Liver (tissue), 9 donors: ENCODE results near the gene ADRA2B. TPM values are rescaled to one million over a fixed set of nuclear protein-coding genes. Genes with fewer than 3 reads are reported as not detected.

Source experiments
- DNase-seq: peaks from one replicate; pipeline ENCODE4 v3.0.0-alpha.2; 2017; ENCODE audit warnings: low spot score
- H3K27ac ChIP-seq, 2 donors: one replicate each; pipeline ENCODE4 v1.7.0; 2013; ENCODE audit warnings: inconsistent platforms in 2 of 2, low read length in 2 of 2, control low read depth in 1 of 2, low read depth in 1 of 2, mild to moderate bottlenecking in 1 of 2
- H3K27me3 ChIP-seq, 4 donors: one replicate each; pipeline versions ENCODE4 v1.6.1 to v1.7.0; 2013; ENCODE audit warnings: low read length in 3 of 4, inconsistent platforms in 1 of 4, mild to moderate bottlenecking in 1 of 4, moderate library complexity in 1 of 4; ENCODE audit not compliant: control insufficient read depth in 4 of 4, insufficient read depth in 4 of 4
- H3K36me3 ChIP-seq, 4 donors: one replicate each; pipeline versions ENCODE4 v1.6.1 to v1.7.0; 2013; ENCODE audit warnings: low read length in 3 of 4, mild to moderate bottlenecking in 3 of 4, low read depth in 1 of 4, moderate library complexity in 1 of 4; ENCODE audit not compliant: control insufficient read depth in 4 of 4, insufficient read depth in 3 of 4
- H3K4me1 ChIP-seq, 4 donors: one replicate each; pipeline versions ENCODE4 v1.6.1 to v1.7.0; 2013; ENCODE audit warnings: low read length in 3 of 4, mild to moderate bottlenecking in 3 of 4, moderate library complexity in 1 of 4; ENCODE audit not compliant: control insufficient read depth in 4 of 4, insufficient read depth in 4 of 4
- H3K4me3 ChIP-seq, 3 donors: one replicate each; pipeline versions ENCODE4 v1.6.1 to v1.7.0; 2013; ENCODE audit warnings: low read length in 3 of 3, control low read depth in 1 of 3, low read depth in 1 of 3, mild to moderate bottlenecking in 1 of 3
- H3K9ac ChIP-seq, 2 donors: one replicate each; pipeline ENCODE4 v1.7.0; 2013; ENCODE audit warnings: low read length in 2 of 2, mild to moderate bottlenecking in 2 of 2, moderate library complexity in 2 of 2, control low read depth in 1 of 2, low read depth in 1 of 2
- H3K9me3 ChIP-seq, 4 donors: one replicate each; pipeline versions ENCODE4 v1.6.1 to v1.7.0; 2013; ENCODE audit warnings: low read length in 3 of 4; ENCODE audit not compliant: control insufficient read depth in 4 of 4
- EGR1 ChIP-seq, 2 donors: IDR thresholded peaks; 2 replicates each; pipeline ENCODE4 v1.6.1; 2016 to 2018; ENCODE audit warnings: antibody characterized with exemption in 2 of 2, low read depth in 2 of 2
- FOXA1 ChIP-seq: IDR thresholded peaks from 2 replicates; pipeline ENCODE4 v1.6.1; 2016; ENCODE audit warnings: antibody characterized with exemption
- FOXA2 ChIP-seq: IDR thresholded peaks from 2 replicates; pipeline ENCODE4 v1.6.1; 2016; ENCODE audit warnings: antibody characterized with exemption
- HNF4A ChIP-seq, 2 donors: conservative IDR thresholded peaks; 2 replicates each; pipeline ENCODE4 v1.6.1; 2016; ENCODE audit warnings: antibody characterized with exemption in 2 of 2, mild to moderate bottlenecking in 2 of 2
- HNF4G ChIP-seq: IDR thresholded peaks from 2 replicates; pipeline ENCODE4 v1.6.1; 2016; ENCODE audit warnings: antibody characterized with exemption
- JUND ChIP-seq, 2 donors: IDR thresholded peaks; 2 replicates each; pipeline ENCODE4 v1.6.1; 2016; ENCODE audit warnings: antibody characterized with exemption in 2 of 2
- NR2F2 ChIP-seq: IDR thresholded peaks from 2 replicates; pipeline ENCODE4 v1.6.1; 2016; ENCODE audit warnings: antibody characterized with exemption
- RAD21 ChIP-seq, 2 donors: IDR thresholded peaks; 2 replicates each; pipeline ENCODE4 v1.6.1; 2016; ENCODE audit warnings: antibody characterized with exemption in 2 of 2, mild to moderate bottlenecking in 2 of 2
- RXRA ChIP-seq, 2 donors: IDR thresholded peaks; 2 replicates each; pipeline ENCODE4 v1.6.1; 2017 to 2018; ENCODE audit warnings: antibody characterized with exemption in 2 of 2, mild to moderate bottlenecking in 1 of 2
- SP1 ChIP-seq: IDR thresholded peaks from 2 replicates; pipeline ENCODE4 v1.6.1; 2018; ENCODE audit warnings: antibody characterized with exemption, mild to moderate bottlenecking
- TAF1 ChIP-seq: conservative IDR thresholded peaks from 2 replicates; pipeline ENCODE4 v1.6.1; 2016; ENCODE audit warnings: antibody characterized with exemption, mild to moderate bottlenecking
- WGBS: extraction: QIAGEN DNeasy Blood & Tissue Kit; methylation state at CpG from one replicate; pipeline ENCODE4 v1.1.7; 2013; 5-methylcytosine and 5-hydroxymethylcytosine counted together
- polyA plus RNA-seq, 2 donors: library from polyadenylated mRNA; stranded (reverse) in 1 of 2; unstranded in 1 of 2; fragments of 200-250 nt in 1 of 2; fragments of >200 nt in 1 of 2; fragmentation: Nextera tagmentation in 1 of 2; extraction: Ambion mirVana in 1 of 2; gene quantifications; one replicate each; pipeline versions ENCODE4 v1.2.1 to v1.2.3, GENCODE V29; 2013 to 2015
- total RNA-seq, 2 donors: library from RNA; depleted of rRNA; stranded (reverse); fragments of >200 nt; gene quantifications; one replicate each; pipeline ENCODE4 v1.2.3, GENCODE V29; 2014
- TF ChIP-seq, protein P1 (sequence below): IDR thresholded peaks from 2 replicates; pipeline ENCODE4 v1.6.1; 2016; ENCODE audit warnings: antibody characterized with exemption, mild to moderate bottlenecking
- TF ChIP-seq, protein P2 (sequence below): fragments of 150-350 bp; IDR thresholded peaks from 2 replicates; pipeline ENCODE4 v1.5.1; 2017; ENCODE audit warnings: improper control_type of control experiment, low read depth, low read length; ENCODE audit not compliant: missing input control
- TF ChIP-seq, protein P3 (sequence below): IDR thresholded peaks from 2 replicates; pipeline ENCODE4 v1.6.1; 2016; ENCODE audit warnings: antibody characterized with exemption
- TF ChIP-seq, protein P4 (sequence below): IDR thresholded peaks from 2 replicates; pipeline ENCODE4 v1.6.1; 2016; ENCODE audit warnings: antibody characterized with exemption
- donor health status: healthy.
- donor health status: healthy.
- donor health status: healthy.
- donor health status: healthy.
- donor health status: healthy.

ADRA2B gene
- total and polyA plus RNA-seq, 4 donors, result 1.3 to 8.6 (median 3.0) TPM

DNA sequence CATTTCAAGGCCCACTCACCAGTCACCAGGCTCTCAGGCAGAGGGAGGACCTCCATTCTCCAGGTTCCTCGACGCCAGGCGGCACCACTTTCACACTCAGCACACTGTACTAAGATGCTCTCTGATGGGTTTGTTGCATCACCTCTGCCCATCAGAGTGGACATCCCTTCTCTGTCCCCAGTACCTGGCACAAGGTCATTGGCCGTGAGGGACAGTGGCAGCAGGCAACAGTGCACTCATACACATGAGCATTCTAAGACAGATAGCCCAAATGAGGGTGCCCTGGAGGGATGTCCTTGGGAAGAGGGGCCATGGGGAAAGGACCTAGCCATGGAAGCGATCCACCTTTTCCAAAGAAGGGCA is 3.0 kb upstream of the ADRA2B start:
- Histone ChIP-seq H3K4me3 (no peak overlapping the region), H3K36me3 (no peaks in the 10 kb centered on the region), H3K9ac (no peak overlapping the region), H3K27ac (no peak overlapping the region), H3K9me3 (no peaks in the 10 kb centered on the region), H3K4me1 (peaks cover 0 to 6% (median 3%) of the 10 kb centered on the region in 4 donors), H3K27me3 (peaks cover 0 to 3% (median 0%) of the 10 kb centered on the region in 4 donors)
- TF ChIP-seq, protein P1, sequence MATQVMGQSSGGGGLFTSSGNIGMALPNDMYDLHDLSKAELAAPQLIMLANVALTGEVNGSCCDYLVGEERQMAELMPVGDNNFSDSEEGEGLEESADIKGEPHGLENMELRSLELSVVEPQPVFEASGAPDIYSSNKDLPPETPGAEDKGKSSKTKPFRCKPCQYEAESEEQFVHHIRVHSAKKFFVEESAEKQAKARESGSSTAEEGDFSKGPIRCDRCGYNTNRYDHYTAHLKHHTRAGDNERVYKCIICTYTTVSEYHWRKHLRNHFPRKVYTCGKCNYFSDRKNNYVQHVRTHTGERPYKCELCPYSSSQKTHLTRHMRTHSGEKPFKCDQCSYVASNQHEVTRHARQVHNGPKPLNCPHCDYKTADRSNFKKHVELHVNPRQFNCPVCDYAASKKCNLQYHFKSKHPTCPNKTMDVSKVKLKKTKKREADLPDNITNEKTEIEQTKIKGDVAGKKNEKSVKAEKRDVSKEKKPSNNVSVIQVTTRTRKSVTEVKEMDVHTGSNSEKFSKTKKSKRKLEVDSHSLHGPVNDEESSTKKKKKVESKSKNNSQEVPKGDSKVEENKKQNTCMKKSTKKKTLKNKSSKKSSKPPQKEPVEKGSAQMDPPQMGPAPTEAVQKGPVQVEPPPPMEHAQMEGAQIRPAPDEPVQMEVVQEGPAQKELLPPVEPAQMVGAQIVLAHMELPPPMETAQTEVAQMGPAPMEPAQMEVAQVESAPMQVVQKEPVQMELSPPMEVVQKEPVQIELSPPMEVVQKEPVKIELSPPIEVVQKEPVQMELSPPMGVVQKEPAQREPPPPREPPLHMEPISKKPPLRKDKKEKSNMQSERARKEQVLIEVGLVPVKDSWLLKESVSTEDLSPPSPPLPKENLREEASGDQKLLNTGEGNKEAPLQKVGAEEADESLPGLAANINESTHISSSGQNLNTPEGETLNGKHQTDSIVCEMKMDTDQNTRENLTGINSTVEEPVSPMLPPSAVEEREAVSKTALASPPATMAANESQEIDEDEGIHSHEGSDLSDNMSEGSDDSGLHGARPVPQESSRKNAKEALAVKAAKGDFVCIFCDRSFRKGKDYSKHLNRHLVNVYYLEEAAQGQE, result no peak
- TF ChIP-seq TAF1, result no peak
- no peak for TF ChIP-seq HNF4A (conservative IDR thresholded peaks at IDR 0.05)
- no peak for TF ChIP-seq JUND (IDR thresholded peaks at IDR 0.05)
- no peak for TF ChIP-seq FOXA1
- no peak for TF ChIP-seq EGR1 (IDR thresholded peaks at IDR 0.05; ENCODE audit: low read depth in 2 of 2)
- no peak for TF ChIP-seq HNF4G
- no peak for TF ChIP-seq RAD21 (IDR thresholded peaks at IDR 0.05)
- TF ChIP-seq NR2F2, result no peak
- TF ChIP-seq, protein P2, sequence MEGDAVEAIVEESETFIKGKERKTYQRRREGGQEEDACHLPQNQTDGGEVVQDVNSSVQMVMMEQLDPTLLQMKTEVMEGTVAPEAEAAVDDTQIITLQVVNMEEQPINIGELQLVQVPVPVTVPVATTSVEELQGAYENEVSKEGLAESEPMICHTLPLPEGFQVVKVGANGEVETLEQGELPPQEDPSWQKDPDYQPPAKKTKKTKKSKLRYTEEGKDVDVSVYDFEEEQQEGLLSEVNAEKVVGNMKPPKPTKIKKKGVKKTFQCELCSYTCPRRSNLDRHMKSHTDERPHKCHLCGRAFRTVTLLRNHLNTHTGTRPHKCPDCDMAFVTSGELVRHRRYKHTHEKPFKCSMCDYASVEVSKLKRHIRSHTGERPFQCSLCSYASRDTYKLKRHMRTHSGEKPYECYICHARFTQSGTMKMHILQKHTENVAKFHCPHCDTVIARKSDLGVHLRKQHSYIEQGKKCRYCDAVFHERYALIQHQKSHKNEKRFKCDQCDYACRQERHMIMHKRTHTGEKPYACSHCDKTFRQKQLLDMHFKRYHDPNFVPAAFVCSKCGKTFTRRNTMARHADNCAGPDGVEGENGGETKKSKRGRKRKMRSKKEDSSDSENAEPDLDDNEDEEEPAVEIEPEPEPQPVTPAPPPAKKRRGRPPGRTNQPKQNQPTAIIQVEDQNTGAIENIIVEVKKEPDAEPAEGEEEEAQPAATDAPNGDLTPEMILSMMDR, result no peak
- DNase-seq, result no peak
- 93% methylated on average over 5 of the region's 5 CpGs for WGBS

DNA sequence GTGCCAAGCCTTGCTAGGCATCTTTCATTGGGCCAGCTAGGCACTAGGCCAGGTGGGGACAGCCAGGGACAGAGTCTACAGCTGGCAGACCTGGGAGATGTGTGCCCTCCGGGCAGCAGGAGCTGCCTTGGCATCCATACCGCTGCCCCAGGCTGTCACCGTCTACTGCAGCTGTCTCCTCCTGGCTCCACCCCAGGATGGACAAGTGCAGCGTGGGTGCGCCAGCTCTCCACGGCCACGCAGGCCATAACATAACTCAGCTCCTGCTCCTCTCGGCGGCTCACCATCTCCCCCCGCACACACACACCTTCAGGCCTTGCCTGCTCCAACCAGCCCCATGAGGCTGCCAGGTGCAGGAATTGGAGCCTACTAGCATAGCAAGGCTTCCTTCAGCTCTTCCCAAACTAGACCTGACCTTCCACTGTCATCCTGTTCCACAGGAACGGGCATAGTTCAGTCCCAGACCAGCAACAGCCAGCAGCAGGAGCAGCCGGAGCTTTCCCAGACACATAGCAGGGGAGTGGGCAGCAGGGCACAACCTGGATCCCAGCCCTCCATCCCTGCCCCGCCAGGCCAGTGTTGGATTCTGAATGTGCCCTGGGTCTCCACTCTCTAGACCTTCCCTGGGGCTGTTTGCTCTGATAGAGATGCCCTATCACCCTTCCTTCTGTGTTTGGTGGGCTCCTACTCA is 2.5 kb upstream of the ADRA2B start:
- no peak overlapping the region for H3K4me3 ChIP-seq
- H3K27me3 ChIP-seq, result peaks cover 0 to 3% (median 0%) of the 10 kb centered on the region in 4 donors
- DNase-seq, result no peak
- H3K4me1 ChIP-seq, result peaks cover 0 to 6% (median 3%) of the 10 kb centered on the region in 4 donors
- no peak overlapping the region for H3K9ac ChIP-seq
- 89% methylated on average over 13 of the region's 13 CpGs for WGBS
- no peak overlapping the region for H3K27ac ChIP-seq
- H3K36me3 ChIP-seq, result no peaks in the 10 kb centered on the region
- no peaks in the 10 kb centered on the region for H3K9me3 ChIP-seq
- TF ChIP-seq, protein P3, sequence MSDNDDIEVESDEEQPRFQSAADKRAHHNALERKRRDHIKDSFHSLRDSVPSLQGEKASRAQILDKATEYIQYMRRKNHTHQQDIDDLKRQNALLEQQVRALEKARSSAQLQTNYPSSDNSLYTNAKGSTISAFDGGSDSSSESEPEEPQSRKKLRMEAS, result no peak
- no peak for TF ChIP-seq HNF4G
- no peak for TF ChIP-seq TAF1
- TF ChIP-seq RAD21 (IDR thresholded peaks at IDR 0.05), result no peak
- TF ChIP-seq JUND (IDR thresholded peaks at IDR 0.05), result no peak
- TF ChIP-seq EGR1 (IDR thresholded peaks at IDR 0.05; ENCODE audit: low read depth in 2 of 2), result no peak
- TF ChIP-seq, protein P4, sequence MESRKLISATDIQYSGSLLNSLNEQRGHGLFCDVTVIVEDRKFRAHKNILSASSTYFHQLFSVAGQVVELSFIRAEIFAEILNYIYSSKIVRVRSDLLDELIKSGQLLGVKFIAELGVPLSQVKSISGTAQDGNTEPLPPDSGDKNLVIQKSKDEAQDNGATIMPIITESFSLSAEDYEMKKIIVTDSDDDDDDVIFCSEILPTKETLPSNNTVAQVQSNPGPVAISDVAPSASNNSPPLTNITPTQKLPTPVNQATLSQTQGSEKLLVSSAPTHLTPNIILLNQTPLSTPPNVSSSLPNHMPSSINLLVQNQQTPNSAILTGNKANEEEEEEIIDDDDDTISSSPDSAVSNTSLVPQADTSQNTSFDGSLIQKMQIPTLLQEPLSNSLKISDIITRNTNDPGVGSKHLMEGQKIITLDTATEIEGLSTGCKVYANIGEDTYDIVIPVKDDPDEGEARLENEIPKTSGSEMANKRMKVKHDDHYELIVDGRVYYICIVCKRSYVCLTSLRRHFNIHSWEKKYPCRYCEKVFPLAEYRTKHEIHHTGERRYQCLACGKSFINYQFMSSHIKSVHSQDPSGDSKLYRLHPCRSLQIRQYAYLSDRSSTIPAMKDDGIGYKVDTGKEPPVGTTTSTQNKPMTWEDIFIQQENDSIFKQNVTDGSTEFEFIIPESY, result no peak
- no peak for TF ChIP-seq NR2F2
- no peak for TF ChIP-seq RXRA (IDR thresholded peaks at IDR 0.05)
- no peak for TF ChIP-seq FOXA2
- TF ChIP-seq FOXA1, result no peak
- TF ChIP-seq, protein P2, result no peak
- TF ChIP-seq SP1, result no peak
- TF ChIP-seq, protein P1, result no peak
